NK-92 (cell line): ENCODE data around the gene SERTAD4.
"Not testable (repeated sequence)": the region's sequence is repeated elsewhere in the genome, so short reads cannot be mapped to it uniquely, and the experiment has no call there.

ENCODE experiments used
- DNase-seq: peaks from one replicate; lab custom pipeline; 2025; ENCODE audit not compliant: unreplicated experiment; lab: John Stamatoyannopoulos, UW

Gene SERTAD4

DNA sequence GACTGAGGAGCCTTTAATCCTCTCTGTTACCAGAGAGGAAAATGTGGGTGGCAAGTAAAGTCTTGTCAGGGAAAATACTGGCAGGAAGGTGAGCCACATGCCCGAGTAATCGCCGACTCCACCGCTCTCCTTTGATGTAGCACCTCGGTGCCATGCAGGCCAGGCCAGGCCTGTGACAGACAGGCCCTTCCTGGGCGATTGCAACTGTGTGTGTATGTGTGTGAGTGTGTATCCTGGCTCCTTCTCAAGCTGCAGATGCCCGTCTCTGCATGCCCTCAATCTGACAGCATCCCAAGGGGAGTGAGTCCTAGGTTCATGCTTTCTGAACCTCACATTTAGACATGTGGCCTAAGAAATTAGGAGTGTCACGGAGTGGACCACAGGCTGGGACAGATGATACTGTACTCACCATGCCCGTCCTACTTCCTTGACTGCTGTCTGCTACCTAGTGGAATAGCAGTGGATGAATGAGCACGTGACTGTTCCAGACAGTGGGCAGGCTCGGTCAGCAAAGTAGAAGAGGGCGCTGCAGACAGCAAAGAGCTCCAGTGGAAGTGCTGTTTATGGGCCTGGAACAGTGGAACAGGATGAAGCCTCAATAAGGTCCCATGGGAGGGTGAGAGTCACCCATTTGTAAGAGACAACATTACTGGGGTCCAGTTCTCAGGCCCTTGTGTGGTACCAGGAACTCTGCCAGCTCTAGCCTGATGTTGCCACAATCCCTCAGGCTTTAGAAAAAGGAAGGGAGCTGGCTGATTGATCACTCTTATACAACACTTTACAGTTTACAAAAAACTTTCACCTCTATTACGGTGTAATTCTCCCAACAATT lies 25.3 kb downstream of the SERTAD4 start:
- DNase-seq, result no peak

DNA sequence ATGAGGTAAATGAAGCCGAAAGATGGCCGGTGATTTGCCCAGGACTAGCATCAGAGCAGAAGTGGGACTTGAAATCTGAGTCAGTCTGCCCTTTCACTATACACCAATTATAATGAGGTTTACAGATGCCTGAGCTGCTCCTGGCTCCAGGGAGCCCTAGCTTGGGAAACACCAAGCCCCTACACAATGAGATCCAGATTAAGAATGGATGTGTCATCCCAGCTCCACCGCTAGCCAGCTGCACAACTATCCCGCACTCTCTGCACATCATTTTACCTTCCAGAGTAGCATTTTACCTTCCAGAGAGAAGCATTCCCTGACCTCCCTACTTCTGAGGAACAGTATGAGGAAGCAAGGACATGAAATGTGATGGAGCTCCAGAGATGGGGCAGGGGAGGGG lies 27.0 kb downstream of the SERTAD4 start:
- no peak for DNase-seq

DNA sequence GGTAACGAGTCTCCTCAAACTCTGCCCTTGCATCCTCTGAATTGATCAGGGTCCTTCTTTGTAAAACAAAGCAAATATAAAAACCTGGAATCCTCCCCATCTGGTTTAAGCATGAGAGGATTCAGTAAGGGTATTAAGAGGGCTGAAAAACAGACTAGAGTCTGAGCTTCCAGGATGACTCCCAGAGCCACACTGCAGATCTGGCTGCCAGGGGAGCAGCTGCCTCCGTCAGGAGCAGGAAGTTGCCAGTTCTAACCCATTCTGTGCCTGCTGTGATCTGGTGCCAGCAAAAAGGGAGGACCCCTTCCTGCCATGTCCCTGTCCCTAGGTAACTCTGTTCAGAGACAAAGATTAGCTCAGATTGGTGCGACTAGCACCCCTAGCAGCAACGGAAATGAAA lies 27.5 kb downstream of the SERTAD4 start:
- DNase-seq, result no peak

DNA sequence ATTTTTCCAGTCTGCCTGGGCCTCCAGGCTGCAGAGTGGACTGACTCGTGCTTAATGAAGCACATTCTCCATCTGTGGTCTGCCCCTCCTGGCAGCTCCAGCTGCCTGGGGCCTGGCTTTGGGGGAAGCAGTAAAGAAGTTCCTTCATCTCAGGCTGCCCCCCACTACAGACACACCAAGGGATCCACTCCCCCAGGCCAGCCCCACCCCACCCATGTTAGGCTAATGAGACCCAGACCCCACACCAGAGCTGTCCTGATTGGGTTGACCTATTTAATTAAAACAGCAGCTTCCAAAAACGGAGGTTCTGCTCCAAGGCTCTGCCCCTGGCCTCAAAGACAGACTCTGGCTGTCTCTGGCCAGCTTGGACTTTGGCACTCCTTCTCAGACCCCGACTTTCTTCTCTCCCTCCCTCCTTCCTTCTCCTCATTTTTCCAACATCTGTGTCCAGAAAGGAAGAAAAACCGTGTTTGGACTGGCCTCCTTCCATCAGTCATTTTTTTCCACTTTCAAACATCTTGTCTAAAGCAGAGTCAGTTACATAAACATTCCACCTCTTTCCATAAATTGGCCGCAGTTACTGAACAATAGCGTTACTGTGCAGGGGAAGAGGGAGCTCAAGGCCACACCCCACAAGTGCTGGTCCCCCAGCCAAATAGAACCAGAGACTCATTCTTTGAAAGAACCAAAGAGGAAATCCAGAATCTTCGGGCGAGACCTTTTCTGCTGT lies 29.7 kb downstream of the SERTAD4 start:
- DNase-seq, result no peak

DNA sequence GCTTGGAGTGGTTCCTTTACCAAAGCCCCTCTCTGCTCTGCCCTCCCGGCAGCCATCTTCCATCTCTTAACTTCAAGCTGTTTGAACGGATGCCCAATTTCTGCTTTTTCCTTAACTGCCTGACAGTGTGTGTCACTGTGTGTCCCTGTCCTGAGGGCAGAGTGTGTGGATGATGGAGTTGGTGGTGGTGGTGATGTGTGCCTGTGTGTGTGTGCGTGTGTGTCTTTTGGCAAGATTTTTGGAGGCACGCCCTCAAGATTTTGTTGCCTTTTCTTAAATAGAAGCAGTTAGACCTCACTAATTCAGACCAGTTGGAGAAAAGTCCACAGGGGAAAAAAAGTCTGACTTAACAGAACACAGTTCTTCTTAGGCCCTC lies 30.3 kb downstream of the SERTAD4 start:
- DNase-seq, result no peak

DNA sequence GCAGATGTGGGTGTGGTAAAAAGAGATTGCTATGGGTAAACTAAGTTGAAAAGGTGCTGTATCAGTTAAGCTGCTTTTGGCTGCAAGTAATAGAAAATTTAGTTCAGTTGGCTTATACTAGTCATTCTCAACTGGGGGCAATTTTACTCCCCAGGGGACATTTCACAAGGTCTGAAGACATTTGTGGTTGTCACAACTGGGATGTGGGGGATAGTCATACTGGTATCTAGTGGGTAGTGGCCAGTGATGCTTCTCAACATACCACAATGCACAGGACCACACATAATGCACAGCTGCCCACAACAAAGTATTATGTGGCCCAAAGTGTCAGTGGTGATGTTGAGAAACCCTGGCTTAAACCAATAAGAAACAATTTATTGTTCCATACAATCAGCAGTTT lies 31.4 kb downstream of the SERTAD4 start:
- DNase-seq, result no peak

DNA sequence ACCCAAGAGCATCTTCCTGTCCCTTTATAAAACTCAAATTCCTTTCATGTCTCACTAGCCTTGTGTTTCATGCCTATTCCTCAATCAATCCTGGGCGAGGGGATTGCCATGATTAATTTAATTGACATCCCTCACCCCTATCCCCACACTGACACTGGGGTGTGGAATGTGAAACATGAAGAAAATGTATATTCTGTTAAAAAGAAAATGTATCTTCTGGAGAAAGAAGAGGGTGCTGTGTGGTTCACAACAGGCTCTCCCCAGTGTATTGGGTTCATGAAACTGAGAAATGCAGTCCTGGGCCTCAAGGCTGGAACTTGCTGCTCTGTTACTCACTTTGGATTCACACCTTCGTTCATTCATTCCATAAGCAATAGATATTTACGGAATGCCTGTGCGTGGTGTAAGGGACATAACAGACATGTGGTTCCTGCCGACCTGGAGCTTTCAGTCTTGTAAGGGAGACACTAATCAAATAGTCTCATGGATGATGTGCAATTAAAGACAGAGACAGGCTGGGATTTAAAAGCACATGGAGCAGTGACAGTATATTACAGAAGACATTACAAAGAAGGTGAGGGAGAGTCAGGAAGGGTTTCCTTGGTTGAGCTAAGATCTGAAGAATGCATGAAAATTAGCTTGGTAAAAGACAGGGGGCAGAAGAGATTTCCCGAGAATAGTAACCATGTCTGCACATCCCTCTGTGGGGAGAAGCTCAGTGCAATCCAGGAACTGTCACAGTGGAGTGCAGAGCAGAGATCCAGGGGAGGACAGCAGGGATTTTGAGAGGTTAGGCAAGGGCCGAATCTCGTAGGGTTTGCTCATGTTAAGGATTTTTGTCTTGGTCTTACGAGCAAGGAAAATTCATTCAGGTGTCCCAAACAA lies 32.1 kb downstream of the SERTAD4 start:
- DNase-seq, result no peak

DNA sequence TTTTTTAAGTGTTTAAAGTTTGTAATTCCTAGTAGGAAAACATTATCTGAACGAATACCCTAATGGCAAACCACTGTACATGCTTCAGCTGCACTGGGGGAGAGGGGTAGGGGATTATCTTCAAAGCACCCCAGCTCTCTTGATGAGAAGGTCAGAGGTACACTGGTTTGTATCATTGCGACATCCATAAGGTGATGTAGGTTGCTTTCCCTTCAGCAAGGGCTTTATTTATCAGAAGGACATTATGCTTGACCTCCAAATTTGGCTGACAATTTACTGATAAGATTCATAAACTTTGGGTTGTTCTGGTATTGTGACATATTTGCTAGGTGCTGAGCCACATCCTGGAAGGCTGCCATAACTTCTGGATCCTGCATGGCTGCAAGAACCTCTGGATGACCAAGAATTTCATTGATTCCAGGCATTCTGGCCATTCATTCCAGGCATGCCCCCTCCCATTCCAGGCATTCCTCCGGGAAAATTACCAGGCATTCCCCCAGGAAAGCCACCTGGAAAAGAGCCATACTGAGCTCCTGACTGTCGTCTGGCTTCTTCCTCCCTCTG lies 32.9 kb downstream of the SERTAD4 start:
- DNase-seq, result not testable (repeated sequence)

DNA sequence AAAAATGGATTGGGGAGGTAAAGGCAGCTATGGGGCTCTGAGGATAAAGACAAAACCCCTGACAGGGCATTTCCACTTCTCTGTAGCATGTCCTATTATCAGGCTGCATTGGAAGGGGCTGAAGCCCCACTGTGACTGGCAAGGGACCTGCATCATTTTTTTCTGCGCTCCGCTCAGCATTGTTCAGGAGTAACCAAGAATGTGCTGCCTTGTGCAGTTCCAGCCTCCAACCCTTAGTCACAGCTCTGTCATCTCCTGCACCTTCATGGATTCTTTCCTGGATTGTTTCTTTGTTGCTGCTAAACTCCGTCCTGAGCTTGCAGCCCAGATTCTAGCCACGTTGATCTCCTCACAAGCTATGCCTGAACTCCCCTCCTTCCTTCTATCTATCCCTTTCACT lies 37.4 kb downstream of the SERTAD4 start:
- no peak for DNase-seq

DNA sequence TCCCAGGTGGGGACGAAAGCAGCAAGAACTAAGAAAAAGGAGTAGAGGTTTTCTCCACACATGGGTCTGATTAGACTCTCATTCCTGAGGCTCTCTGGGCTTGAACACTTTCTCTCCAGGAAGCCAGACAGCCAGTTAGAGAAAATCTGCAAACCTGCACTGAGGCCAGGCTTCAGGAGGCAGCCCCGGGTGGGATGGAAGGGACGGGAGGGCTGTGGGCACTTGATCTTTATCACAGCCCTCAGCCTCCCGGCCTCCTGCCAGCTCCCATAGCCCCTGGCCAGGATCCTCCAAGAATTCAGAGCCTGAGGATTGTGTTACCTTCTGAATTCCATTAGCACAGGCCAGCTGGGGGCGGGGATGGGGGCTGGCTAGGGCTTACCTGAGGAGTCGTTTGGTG lies 40.1 kb downstream of the SERTAD4 start:
- no peak for DNase-seq

DNA sequence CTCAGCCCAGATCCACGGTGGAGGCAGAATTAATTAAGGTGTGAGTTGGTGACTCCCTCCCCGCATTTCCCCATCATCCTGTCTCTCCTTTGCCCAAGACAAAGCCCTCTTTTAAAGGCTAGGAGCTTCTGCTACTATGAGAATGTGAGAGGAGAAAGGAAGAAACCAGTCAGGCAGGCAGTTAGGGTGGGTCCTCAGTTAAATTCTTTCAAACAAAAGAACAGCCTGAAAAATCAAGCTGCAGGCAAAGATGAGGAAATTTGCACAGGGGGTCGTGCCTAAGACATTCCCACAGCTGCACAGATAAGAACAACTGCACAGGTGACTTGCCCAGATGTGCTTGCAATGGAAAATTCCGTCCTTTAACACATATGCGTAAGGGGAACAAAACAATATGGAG lies 47.6 kb downstream of the SERTAD4 start:
- no peak for DNase-seq

DNA sequence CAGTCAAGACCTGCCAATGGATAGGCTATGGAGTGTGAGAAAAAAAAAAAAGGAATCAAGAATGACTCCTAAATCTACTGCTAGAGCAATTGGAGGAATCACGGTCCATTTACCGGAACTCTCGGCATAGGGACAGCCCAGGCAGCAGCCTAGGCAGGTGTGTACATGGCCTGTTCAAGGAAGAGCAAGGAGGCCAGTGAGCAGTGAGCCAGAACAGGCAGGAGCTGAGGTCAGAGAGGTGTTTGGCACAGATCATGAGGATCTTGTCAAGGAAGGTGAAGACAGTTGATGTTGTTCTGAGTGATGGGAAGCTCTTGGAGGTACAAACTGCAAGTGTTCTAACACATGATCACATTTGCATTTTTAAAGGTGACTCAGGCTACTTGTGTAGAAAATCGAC lies 55.5 kb downstream of the SERTAD4 start:
- no peak for DNase-seq

DNA sequence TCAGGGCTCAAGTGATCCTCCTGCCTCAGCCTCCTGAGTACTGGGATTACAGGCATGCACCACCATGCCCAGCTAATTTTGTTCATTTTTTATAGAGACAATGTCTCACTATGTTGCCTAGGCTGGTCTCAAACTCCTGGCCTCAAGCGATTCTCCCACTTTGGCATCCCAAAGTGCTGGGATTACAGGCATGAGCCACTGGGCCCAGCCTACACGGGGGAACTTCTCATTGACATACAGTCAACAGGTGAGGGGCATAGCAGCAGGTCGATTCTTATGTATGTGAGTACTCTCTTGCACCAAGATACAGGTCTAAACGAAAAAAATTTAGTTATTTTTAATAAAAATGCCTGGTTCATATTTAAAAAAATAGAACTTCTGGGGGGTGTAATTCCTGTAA lies 56.7 kb downstream of the SERTAD4 start:
- no peak for DNase-seq

DNA sequence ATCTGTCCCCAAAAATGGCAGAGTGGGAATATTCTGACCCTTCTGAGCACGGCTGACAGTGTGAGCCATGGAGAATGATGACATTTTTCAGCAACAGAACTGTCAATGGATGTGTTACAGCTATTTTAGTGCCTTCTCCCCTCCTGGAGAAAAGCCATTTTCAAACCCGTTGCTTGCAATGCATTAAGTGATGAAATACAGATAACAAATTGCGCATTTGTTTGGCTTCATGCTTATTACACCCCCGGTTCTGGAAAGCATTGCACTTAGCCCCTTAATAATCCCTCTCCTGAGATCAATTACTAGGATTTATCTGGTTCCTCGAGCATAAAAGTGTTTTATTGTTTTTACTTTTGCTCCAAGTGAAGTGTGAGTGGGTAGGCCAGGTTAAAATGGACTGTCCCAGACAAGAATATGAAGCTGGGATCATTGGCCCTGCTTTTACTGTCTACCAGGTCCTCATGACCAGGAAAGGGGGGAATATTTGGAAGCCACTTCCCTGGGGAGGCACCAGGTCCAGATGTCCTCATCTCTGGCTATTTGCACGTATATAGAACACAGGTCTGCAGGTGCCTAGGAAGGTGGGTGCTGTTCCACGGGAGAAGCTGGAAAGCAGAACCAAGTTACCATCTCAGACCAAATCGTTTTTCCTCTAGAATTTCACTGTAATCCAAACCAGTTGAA lies 58.6 kb downstream of the SERTAD4 start:
- no peak for DNase-seq

DNA sequence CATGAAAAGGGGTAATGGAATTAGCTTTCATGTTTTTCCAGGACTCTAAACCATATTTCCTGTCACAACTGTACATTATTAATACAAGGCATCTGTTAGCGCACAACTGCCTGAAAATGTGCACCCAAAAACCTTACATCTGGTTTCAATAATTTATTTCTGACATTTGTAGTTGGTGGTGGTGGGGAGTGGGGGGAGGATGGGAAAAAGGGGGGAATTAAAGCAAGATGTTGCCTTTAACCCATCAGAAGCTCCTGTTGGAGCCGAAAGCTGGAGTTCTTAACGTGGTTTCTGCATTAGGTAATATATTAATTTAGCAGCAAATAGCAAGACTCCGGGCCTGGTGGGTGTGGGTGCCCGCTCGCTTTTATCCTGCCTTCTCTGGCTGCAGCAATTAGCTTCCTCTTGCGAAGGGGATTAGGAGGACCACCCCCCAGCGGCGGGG lies 59.2 kb downstream of the SERTAD4 start:
- no peak for DNase-seq

DNA sequence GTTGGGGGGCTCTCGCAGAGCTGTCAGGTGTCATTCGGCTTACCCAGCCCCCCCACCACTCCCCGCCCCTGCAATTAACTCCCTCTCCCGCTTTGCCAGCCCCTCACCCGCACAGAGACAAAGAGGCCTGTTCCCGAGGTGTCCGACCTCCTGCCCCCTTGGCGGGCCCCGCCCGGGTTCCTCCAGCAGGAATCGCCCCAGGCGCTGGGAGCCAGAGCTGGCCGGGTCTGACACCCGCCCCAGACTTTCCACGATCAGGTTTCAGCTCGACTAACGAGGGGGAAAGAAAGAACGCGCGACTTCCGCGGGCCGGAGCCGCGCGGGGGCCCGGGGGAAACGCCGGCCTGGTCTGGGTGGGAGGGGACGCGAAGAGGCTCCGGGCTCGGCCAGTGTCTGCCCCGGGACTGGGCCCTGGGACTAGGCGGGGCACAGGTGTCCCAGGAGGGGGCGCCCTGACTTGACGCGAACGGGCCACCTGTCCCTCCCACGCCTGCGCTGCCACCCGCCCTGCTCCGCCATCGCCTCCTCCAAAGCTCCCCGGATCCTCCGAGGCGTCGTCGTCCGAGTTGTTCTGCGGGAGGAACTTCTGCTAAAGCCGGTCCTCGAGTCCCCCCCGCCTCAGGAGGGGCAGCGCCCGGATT lies 59.8 kb downstream of the SERTAD4 start:
- DNase-seq, result no peak

DNA sequence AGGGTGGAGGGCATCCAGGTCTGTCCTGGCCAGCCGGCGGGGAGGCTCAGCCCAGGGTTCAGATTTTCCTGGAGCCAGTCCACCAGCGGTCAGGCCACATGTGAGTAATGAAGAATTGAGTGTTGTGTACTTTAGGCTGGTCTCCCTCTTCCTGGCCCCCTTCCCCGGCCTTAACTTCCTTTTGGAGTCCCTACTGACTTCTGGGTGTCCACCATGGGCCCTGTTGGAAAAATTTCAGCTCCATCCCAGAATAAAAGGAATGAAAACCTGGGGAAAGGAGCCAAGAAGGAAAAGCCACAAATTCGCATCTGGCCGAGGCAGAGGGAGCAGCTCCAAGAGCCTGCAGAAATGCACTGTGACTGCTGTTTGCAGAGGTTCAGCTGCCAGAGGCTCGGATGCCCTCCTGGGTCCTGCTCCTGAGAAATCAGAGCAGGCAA lies 60.6 kb downstream of the SERTAD4 start:
- DNase-seq, result no peak

DNA sequence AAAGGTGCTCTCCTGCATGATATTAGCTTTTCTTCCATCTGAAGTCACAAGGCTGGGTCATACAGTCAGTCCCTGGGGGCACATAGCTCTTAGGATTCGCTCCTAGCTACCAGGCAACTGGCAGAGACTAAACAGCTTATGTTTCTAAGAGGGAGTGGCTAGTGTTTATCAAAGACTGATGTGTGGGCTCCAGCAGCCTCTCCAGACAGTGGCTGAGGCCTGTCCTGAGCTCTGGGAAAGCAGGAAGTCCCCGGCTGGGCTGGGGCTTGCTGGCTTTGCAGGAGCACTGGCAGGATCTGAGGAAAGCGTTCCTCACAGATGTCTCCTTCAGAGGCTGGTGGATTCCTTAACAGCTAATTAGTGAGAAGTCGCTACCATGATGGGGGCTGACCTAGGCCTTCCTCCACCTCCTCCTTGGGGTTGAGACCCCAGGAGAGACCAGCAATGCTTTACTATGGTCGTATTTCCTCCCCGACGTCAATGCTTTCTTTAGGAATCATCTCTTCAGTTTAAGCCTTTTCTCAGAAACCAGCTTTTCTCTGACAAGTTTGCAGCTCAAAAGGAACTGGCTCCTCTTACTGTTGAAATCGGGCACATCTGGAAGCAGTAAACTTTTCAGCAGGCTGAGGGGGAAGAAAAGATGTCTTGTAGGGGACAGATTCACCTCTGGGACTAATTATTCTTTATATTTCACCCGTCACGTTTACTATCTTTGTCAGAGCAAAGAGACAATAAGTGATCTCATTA lies 62.6 kb downstream of the SERTAD4 start:
- DNase-seq, result no peak
